ENCODE results near the gene BNC2. TPM values are rescaled to one million over a fixed set of nuclear protein-coding genes. Genes with fewer than 3 reads are reported as not detected.

The BNC2 gene
- total RNA-seq, 1 experiment from 2014 or later = 11.7 TPM

DNA sequence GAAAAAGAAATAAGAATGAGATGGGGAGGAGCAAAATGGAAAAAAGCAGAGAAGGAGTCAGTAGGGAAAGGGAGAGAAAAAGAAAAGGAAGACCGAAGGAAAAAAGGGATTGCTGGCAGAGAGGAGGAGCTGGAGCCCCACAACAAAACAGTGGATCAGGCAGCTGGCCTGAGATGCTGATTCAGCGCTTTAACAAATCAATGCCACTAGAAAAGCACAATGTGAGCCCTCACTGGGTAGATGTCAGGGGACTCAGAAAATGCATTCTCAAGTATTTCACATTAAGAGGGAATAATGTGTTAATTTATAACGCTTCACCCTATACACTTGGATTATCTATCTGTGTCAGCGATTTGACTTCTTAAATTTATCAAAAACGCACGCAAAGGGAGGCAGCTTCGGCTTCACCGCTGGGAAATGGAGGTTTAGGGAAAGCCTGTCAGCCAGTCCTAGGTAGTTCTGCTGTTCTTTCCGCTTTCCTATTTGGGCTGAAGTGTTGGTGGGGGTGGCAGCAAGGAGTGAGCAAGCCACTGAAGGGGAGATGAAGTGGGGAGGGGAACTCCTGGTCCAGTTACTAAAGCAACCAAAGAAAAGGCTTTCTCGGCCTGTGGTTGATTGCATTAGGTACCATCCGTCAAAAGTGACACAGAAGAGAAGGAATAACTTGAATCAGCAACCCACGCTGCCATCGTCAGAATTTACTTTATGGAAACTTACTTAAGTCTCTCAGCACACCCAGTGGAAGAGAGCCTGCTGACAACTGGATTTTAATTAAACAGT, 161.6 kb downstream of the BNC2 start:
- Histone ChIP-seq H3K4me1 (ENCODE audit: insufficient read depth, low read length) (peaks cover 26% of the 10 kb centered on the region), H3K27ac (ENCODE audit: low read length) (no peak overlapping the region), H3K9me2 (replicated peaks; ENCODE audit: low read length) (no peaks in the 10 kb centered on the region), H3K9ac (ENCODE audit: low read length) (no peak overlapping the region), H3K9me3 (ENCODE audit: low read length) (no peaks in the 10 kb centered on the region), H2AFZ (ENCODE audit: low read length) (no peak overlapping the region), H3K4me2 (ENCODE audit: low read length) (0 out of 2 replicates have a peak overlapping the region, but pooled peaks have one; percentile 25), H3F3A (ENCODE audit: low read length, unreplicated experiment) (peaks cover 4% of the 10 kb centered on the region), H3K36me3 (ENCODE audit: low read depth, low read length) (no peaks in the 10 kb centered on the region), H3K79me2 (ENCODE audit: low read length) (peaks cover 5% of the 10 kb centered on the region), H3K27me3 (ENCODE audit: low read length) (no peaks in the 10 kb centered on the region), H4K20me1 (ENCODE audit: low read length) (no peaks in the 10 kb centered on the region), H3K4me3 (ENCODE audit: low read length) (no peak overlapping the region)
- no peak for ATAC-seq
- no peak for TF ChIP-seq EZH2phosphoT487 (IDR thresholded peaks at IDR 0.05; ENCODE audit: borderline replicate concordance, low read length)
- TF ChIP-seq, protein P1, sequence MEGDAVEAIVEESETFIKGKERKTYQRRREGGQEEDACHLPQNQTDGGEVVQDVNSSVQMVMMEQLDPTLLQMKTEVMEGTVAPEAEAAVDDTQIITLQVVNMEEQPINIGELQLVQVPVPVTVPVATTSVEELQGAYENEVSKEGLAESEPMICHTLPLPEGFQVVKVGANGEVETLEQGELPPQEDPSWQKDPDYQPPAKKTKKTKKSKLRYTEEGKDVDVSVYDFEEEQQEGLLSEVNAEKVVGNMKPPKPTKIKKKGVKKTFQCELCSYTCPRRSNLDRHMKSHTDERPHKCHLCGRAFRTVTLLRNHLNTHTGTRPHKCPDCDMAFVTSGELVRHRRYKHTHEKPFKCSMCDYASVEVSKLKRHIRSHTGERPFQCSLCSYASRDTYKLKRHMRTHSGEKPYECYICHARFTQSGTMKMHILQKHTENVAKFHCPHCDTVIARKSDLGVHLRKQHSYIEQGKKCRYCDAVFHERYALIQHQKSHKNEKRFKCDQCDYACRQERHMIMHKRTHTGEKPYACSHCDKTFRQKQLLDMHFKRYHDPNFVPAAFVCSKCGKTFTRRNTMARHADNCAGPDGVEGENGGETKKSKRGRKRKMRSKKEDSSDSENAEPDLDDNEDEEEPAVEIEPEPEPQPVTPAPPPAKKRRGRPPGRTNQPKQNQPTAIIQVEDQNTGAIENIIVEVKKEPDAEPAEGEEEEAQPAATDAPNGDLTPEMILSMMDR (conservative IDR thresholded peaks at IDR 0.05; ENCODE audit: low read depth, low read length) = no peak
- TF ChIP-seq EZH2 (IDR thresholded peaks at IDR 0.05; ENCODE audit: low read length, unreplicated experiment) = no peak
- intact Hi-C loops (cut with micrococcal nuclease) = no loop called here
- POLR2A ChIA-PET (ENCODE audit: unreplicated experiment) = interaction anchor here (0.6 kb wide), 1 partner anchor 423 kb away, joined by 4 read pairs; no protein-coding TSS in a partner anchor
- DNase-seq = no peak
- CTCF ChIA-PET = interaction anchor here (0.5 kb wide), 1 partner anchor 13 kb away, joined by 4 read pairs; no protein-coding TSS in a partner anchor
- BruUV-seq (replicated peaks) = no TSS peak

GRCh38 chr9:16705111-16705604, 165.3 kb downstream of the BNC2 start:
- BruUV-seq (replicated peaks) = no TSS peak
- H3K79me2 ChIP-seq (ENCODE audit: low read length) = peaks cover 41% of the 10 kb centered on the region

More at GRCh38 chr9:16705111-16705604, 165.3 kb downstream of the BNC2 start:
- Histone ChIP-seq H3K36me3 (ENCODE audit: low read depth, low read length) (no peaks in the 10 kb centered on the region), H4K20me1 (ENCODE audit: low read length) (no peaks in the 10 kb centered on the region), H3K27ac (ENCODE audit: low read length) (peak overlapping the region; percentile 99), H3K9me3 (ENCODE audit: low read length) (no peaks in the 10 kb centered on the region), H3K4me1 (ENCODE audit: insufficient read depth, low read length) (peaks cover 54% of the 10 kb centered on the region), H3K9me2 (replicated peaks; ENCODE audit: low read length) (no peaks in the 10 kb centered on the region), H3K4me2 (ENCODE audit: low read length) (peak overlapping the region; percentile 86), H3K4me3 (ENCODE audit: low read length) (peak overlapping the region; percentile 70), H3F3A (ENCODE audit: low read length, unreplicated experiment) (peaks cover 4% of the 10 kb centered on the region), H2AFZ (ENCODE audit: low read length) (no peak overlapping the region), H3K27me3 (ENCODE audit: low read length) (no peaks in the 10 kb centered on the region), H3K9ac (ENCODE audit: low read length) (peak overlapping the region; percentile 90)
- TF ChIP-seq, protein P1 (conservative IDR thresholded peaks at IDR 0.05; ENCODE audit: low read depth, low read length) = no peak
- no peak for TF ChIP-seq EZH2phosphoT487 (IDR thresholded peaks at IDR 0.05; ENCODE audit: borderline replicate concordance, low read length)
- TF ChIP-seq EZH2 (IDR thresholded peaks at IDR 0.05; ENCODE audit: low read length, unreplicated experiment) = no peak
- ATAC-seq (peak; percentile 83), DNase-seq (peak; percentile 95)
- ChIA-PET POLR2A (ENCODE audit: unreplicated experiment) (interaction anchor here (0.6 to 0.7 kb wide), 3 partner anchors 16 to 551 kb away, joined by 4 to 7 read pairs (median 5); no protein-coding TSS in a partner anchor), CTCF (interaction anchor here (0.5 to 1.1 kb wide), 4 partner anchors 10 to 218 kb away, joined by 3 to 4 read pairs (median 4); no protein-coding TSS in a partner anchor)
- intact Hi-C loops (cut with micrococcal nuclease) = loop anchor here (2.0 kb wide), 3 partner anchors 32 to 218 kb away; no protein-coding TSS in a partner anchor
